Common myeloid progenitor, CD34-positive (primary cell): ENCODE data around the gene PEX19.
A peak's percentile ranks its signal among the peaks of the same experiment; 100 is the strongest.

ENCODE experiments used
- CTCF ChIA-PET: fragments of 350-600 bp; sonication (Branson Sonifier 250); formaldehyde crosslinking; loops from one replicate; lab custom pipeline; 2021; ENCODE audit warnings: antibody characterized with exemption; lab: Charles Lee
- POLR2A ChIA-PET: fragments of 350-600 bp; sonication (Branson Sonifier 250); formaldehyde crosslinking; loops from one replicate; lab custom pipeline; 2021; ENCODE audit warnings: antibody characterized with exemption; lab: Charles Lee
- DNase-seq, 3 donors: peaks; one replicate each; pipeline versions ENCODE4 v3.0.0 to v3.0.0-alpha.2; 2013
- H3K27ac ChIP-seq, 2 experiments: 1 replicate in 1 of 2; 2 replicates in 1 of 2; pipeline ENCODE4 v1.7.0; 2013; ENCODE audit warnings: inconsistent platforms in 2 of 2, low read length in 2 of 2, mild to moderate bottlenecking in 2 of 2, low read depth in 1 of 2, moderate library complexity in 1 of 2; ENCODE audit not compliant: severe bottlenecking in 2 of 2, insufficient read depth in 1 of 2, poor library complexity in 1 of 2
- H3K27me3 ChIP-seq, 5 experiments: replicated peaks in 2 of 5; 1 replicate in 3 of 5; 2 replicates in 2 of 5; pipeline versions ENCODE4 v1.6.1 to v1.7.0; 2013; ENCODE audit warnings: low read length in 4 of 5, mild to moderate bottlenecking in 2 of 5, moderate library complexity in 2 of 5, inconsistent platforms in 1 of 5; ENCODE audit not compliant: insufficient read depth in 5 of 5, control insufficient read depth in 4 of 5
- H3K36me3 ChIP-seq, 4 experiments: 1 replicate in 2 of 4; 2 replicates in 2 of 4; pipeline versions ENCODE4 v1.6.1 to v1.7.0; 2013; ENCODE audit warnings: low read length in 3 of 4, control low read depth in 1 of 4, mild to moderate bottlenecking in 1 of 4; ENCODE audit not compliant: control insufficient read depth in 4 of 4, insufficient read depth in 4 of 4
- H3K4me1 ChIP-seq, 4 experiments: 1 replicate in 3 of 4; 2 replicates in 1 of 4; pipeline versions ENCODE4 v1.6.1 to v1.7.1; 2013; ENCODE audit warnings: low read length in 3 of 4, mild to moderate bottlenecking in 3 of 4, control low read depth in 1 of 4, inconsistent platforms in 1 of 4, moderate library complexity in 1 of 4; ENCODE audit not compliant: control insufficient read depth in 4 of 4, insufficient read depth in 4 of 4; ENCODE audit errors: control extremely low read depth in 1 of 4
- H3K4me3 ChIP-seq, 7 experiments: 1 replicate in 4 of 7; 2 replicates in 3 of 7; pipeline versions ENCODE4 v1.5.1 to v1.7.0; 2013; ENCODE audit warnings: mild to moderate bottlenecking in 7 of 7, low read length in 6 of 7, moderate library complexity in 6 of 7, inconsistent platforms in 2 of 7, low read depth in 2 of 7, control low read depth in 1 of 7; ENCODE audit not compliant: insufficient read depth in 4 of 7, control insufficient read depth in 1 of 7; ENCODE audit errors: extremely low read depth in 1 of 7
- H3K9me3 ChIP-seq, 5 experiments: 1 replicate in 4 of 5; 2 replicates in 1 of 5; pipeline versions ENCODE4 v1.6.1 to v1.7.1; 2013; ENCODE audit warnings: low read length in 4 of 5, mild to moderate bottlenecking in 2 of 5, inconsistent platforms in 1 of 5, low read depth in 1 of 5, moderate library complexity in 1 of 5; ENCODE audit not compliant: control insufficient read depth in 4 of 5, insufficient read depth in 2 of 5; ENCODE audit errors: control extremely low read depth in 1 of 5
- WGBS: methylation state at CpG from one replicate; pipeline ENCODE4 v1.1.5; 2013; ENCODE audit not compliant: insufficient coverage; 5-methylcytosine and 5-hydroxymethylcytosine counted together

The PEX19 gene

DNA sequence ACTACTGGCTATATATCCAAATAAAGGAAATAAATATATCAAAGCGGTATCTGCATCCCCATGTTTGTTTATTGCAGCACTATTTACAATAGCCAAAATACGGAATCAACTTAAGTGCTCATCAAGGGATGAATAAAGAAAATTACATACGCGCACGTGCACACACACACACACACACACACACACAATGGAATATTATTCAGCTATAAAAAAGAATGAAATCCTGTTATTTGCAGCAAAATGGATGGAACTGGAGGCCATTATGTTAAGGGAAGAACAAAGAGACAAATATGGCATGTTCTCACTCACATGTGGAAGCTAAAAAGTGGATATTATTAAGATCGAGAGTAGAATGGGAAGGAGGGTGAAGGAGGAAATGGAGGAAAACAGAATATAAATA is 37.9 kb upstream of the PEX19 start:
- no peak overlapping the region for H3K27ac ChIP-seq
- H3K9me3 ChIP-seq, result peaks cover 0 to 7% (median 0%) of the 10 kb centered on the region in 5 experiments
- CTCF ChIA-PET, result no interaction called here
- peaks cover 29 to 85% (median 47%) of the 10 kb centered on the region in 4 experiments for H3K36me3 ChIP-seq
- H3K27me3 ChIP-seq, result no peaks in the 10 kb centered on the region
- no CpG with 5 or more reads among the region's 6 CpGs for WGBS
- DNase-seq, result no peak
- POLR2A ChIA-PET, result no interaction called here
- no peak overlapping the region for H3K4me3 ChIP-seq
- H3K4me1 ChIP-seq, result no peaks in the 10 kb centered on the region

DNA sequence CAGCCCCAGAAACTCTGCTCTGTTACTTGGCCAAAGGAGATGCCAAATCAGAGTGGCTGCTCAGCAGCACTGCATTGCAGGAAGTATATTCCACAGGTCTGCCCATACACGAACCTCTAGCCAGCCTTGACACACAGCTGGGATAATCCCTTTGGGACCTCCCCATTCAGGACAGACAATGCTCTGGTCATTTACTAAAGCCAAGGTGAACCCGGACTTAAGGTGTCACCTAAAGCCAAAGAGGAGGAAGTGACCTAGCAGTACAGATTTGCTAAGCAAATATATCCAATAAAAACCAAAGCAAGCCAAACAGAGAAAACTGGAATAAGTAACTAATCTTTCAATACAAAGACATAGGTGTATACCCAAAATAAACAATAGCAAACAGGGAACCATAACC is 30.4 kb upstream of the PEX19 start:
- POLR2A ChIA-PET, result no interaction called here
- 100% methylated on average over 2 of the region's 2 CpGs for WGBS
- no peak for DNase-seq

DNA sequence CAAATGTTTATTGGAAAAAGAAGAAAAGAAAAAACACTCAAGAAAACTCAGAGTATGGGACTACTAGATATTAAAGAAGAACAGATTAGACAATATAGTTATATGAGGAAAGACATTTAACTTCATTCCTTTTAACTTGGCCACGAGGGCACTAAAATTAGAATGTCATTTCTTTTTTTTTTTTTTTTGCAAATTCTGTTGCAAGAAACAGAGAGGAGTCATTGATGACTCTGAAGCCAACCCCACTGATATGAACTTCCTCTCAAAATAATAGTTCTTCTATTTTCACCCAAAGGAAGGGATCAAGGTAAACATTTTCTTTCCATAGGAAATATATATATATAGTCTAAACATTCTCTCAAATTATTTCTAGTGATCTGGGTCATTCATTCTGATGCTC is 24.6 kb upstream of the PEX19 start:
- no peak for DNase-seq
- Histone ChIP-seq H3K4me3 (no peak overlapping the region), H3K36me3 (peaks cover 43 to 96% (median 68%) of the 10 kb centered on the region in 4 experiments), H3K27me3 (no peaks in the 10 kb centered on the region), H3K27ac (no peak overlapping the region), H3K4me1 (no peaks in the 10 kb centered on the region), H3K9me3 (no peaks in the 10 kb centered on the region)
- ChIA-PET POLR2A (no interaction called here), CTCF (interaction anchor here (1.4 kb wide), 1 partner anchor 17 kb away, joined by 7 read pairs; no protein-coding TSS in a partner anchor)
- no CpG with 5 or more reads among the region's 1 CpG for WGBS

More for the DNA sequence above, 30.4 kb upstream of the PEX19 start:
- CTCF ChIA-PET, result interaction anchor here (0.6 to 1.3 kb wide), 2 partner anchors 24 to 88 kb away, joined by 3 to 5 read pairs; no protein-coding TSS in a partner anchor
- H3K4me3 ChIP-seq, result no peak overlapping the region
- H3K9me3 ChIP-seq, result peaks cover 0 to 20% (median 9%) of the 10 kb centered on the region in 5 experiments
- H3K4me1 ChIP-seq, result no peaks in the 10 kb centered on the region
- no peak overlapping the region for H3K27ac ChIP-seq
- H3K36me3 ChIP-seq, result peaks cover 44 to 94% (median 64%) of the 10 kb centered on the region in 4 experiments
- no peaks in the 10 kb centered on the region for H3K27me3 ChIP-seq

DNA sequence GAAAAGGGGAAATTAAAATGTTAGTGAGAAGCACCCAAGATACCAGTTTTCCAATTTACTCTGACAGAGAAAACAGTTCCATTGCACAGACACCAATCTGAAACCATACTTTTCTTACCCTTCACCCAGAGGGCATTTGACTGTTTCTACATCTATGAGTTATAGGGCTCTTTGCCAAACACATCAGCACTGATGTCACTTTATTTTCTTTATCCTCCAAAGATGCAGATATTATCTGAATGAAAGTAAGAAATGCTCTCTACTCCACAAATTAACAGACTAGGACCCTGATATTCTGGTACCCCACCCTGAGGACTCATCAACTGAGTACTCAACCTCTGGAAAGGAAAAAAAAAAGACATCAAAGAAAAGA is 24.2 kb upstream of the PEX19 start:
- H3K4me3 ChIP-seq, result no peak overlapping the region
- DNase-seq, result no peak
- ChIA-PET POLR2A (no interaction called here), CTCF (interaction anchor here (0.7 to 1.4 kb wide), 3 partner anchors 10 to 130 kb away, joined by 3 to 7 read pairs (median 3); no protein-coding TSS in a partner anchor)
- peaks cover 43 to 94% (median 65%) of the 10 kb centered on the region in 4 experiments for H3K36me3 ChIP-seq
- H3K4me1 ChIP-seq, result no peaks in the 10 kb centered on the region
- no peaks in the 10 kb centered on the region for H3K9me3 ChIP-seq
- no peak overlapping the region for H3K27ac ChIP-seq
- no peaks in the 10 kb centered on the region for H3K27me3 ChIP-seq

DNA sequence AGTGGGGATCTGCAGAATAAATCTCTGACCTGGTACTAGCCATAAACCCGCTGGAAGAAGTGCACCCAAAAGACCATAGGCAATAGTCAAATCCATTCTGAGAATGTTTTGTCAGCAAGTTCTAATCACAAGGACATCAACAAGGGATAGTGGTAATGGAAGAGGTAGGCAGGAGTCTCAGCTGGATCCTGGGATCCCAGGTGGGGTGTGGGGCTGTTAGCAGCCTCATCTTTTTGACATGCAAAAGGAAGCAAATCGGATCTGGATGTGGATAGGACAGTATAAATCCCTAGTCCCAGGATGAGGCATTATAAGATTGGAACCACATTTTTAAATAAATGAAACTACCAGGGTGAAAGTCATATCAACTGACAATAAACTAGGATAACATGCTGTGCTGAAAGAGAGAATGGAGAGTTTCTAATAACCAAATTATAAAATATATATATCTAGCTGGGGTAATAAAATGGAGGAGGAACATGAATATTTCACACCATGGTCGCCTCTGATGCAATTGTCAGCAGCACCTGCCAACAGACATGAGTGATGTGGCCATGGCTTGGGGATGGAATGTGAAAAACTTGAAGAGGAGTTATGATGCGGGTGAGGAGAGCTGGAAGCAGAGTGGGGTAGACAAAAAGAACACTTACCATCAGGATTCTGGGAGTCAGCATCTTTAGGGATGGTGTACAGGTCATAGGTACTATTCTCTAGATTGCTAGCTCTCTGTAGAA is 23.7 kb upstream of the PEX19 start:
- DNase-seq, result no peak
- H3K4me3 ChIP-seq, result no peak overlapping the region
- POLR2A ChIA-PET, result interaction anchor here (0.6 kb wide), 2 partner anchors 34 to 96 kb away, joined by 3 to 5 read pairs; no protein-coding TSS in a partner anchor
- WGBS, result 94% methylated on average over 3 of the region's 4 CpGs
- H3K4me1 ChIP-seq, result no peaks in the 10 kb centered on the region
- peaks cover 42 to 94% (median 63%) of the 10 kb centered on the region in 4 experiments for H3K36me3 ChIP-seq
- H3K27ac ChIP-seq, result no peak overlapping the region
- no peaks in the 10 kb centered on the region for H3K9me3 ChIP-seq
- CTCF ChIA-PET, result interaction anchor here (0.7 to 1.4 kb wide), 4 partner anchors 11 to 130 kb away, joined by 3 to 7 read pairs (median 3); no protein-coding TSS in a partner anchor
- H3K27me3 ChIP-seq, result no peaks in the 10 kb centered on the region

DNA sequence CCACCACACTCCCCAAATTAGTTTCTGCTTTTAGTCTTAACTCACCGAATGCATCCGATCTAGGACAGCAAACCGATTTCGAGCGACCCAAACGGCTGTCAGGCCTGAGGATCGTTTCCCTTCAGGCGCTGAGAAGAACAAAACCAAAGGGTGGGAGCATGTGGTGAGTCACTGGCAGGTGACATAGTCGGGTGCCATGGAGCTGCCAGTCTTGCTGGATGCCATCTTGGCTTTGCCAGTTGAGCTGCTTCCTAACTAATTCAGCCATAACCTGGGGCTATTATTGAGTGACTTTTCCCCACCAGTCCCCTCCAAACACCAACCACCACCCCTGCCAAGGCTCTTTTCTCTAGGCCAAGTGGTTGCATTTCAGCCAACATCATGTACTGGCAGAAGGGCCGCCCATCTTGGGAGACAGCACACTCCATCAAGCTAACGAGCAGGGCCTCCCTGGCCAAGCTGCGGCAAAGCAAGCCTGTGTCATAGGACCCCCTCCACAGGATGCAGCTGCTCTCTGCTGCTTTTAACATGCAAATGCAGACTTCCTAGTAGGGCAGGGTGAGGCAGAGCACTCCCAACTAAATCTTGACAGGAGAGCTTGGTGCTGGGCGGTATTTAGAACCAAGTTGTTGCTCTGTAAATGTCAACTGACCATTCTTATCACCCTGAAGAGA is 22.3 kb upstream of the PEX19 start:
- no peaks in the 10 kb centered on the region for H3K27me3 ChIP-seq
- peak overlapping the region in 1 of 2 experiments; percentile 21 for H3K27ac ChIP-seq
- no peaks in the 10 kb centered on the region for H3K4me1 ChIP-seq
- H3K9me3 ChIP-seq, result no peaks in the 10 kb centered on the region
- H3K36me3 ChIP-seq, result peaks cover 34 to 90% (median 60%) of the 10 kb centered on the region in 4 experiments
- 78% methylated on average over 12 of the region's 13 CpGs for WGBS
- H3K4me3 ChIP-seq, result no peak overlapping the region
- CTCF ChIA-PET, result interaction anchor here (0.8 to 2.6 kb wide), 5 partner anchors 9 to 84 kb away, joined by 3 to 18 read pairs (median 5); no protein-coding TSS in a partner anchor
- DNase-seq, result peak; percentile 38 to 90 (median 53)
- POLR2A ChIA-PET, result no interaction called here
